SK-N-MC (cell line): ENCODE data around the gene FGD6.

Source experiments
- EZH2 ChIP-seq: fragments of 200-600 bp; sonication (generic); IDR thresholded peaks from one replicate; pipeline ENCODE4 v1.6.1; 2017; ENCODE audit warnings: antibody characterized with exemption
- FOXP2 ChIP-seq: optimal IDR thresholded peaks from 2 replicates; pipeline ENCODE3; 2011; ENCODE audit warnings: mild to moderate bottlenecking, moderate library complexity; ENCODE audit not compliant: insufficient read depth; ENCODE audit errors: extremely low read length, control extremely low read depth
- POLR2AphosphoS5 ChIP-seq: IDR thresholded peaks from 2 replicates; pipeline ENCODE4 v1.6.1; 2012; ENCODE audit warnings: mild to moderate bottlenecking, low read depth, low read length, borderline replicate concordance

- TF ChIP-seq POLR2AphosphoS5 (no peak), EZH2 (no peak), FOXP2 (no peak)
Measured at GRCh38 chr12:95124106-95124505, 93.2 kb downstream of the FGD6 start.
